Stomach (tissue), 4 donors: ENCODE data around the gene CYP3A5.

Experiments used
- POLR2A ChIP-seq, 4 donors: fragments of 450-650 bp; IDR thresholded peaks; one replicate each; pipeline ENCODE4 v1.6.1; 2016; ENCODE audit warnings: antibody characterized with exemption in 4 of 4, control low read depth in 2 of 4, mild to moderate bottlenecking in 1 of 4, moderate library complexity in 1 of 4
- TF ChIP-seq, protein P1 (sequence below), 7 experiments: fragments of 450-650 bp in 4 of 7; fragments of 200-600 bp in 3 of 7; sonication (generic) in 3 of 7; IDR thresholded peaks; one replicate each; pipeline ENCODE4 v1.5.1; 2016 to 2019; ENCODE audit warnings: antibody characterized with exemption in 7 of 7, control low read depth in 2 of 7, mild to moderate bottlenecking in 1 of 7

DNA sequence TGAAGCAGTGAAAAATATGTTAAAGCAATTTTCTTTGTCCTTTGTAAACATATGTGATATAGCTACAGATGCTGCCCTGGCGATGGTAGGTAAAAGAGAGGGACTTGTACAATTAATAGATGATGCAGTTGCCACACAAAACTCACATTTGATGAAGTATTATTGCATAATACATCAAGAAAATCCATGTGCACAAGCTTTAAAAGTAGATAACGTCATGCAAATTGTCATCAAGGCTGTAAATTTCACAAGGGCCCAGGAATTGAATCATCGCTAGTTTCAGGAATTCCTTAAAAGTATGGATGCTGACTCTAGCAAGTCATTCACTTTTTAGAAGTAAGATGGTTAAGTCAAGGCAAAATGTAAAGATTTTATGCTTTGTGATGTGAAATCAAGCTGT lies 10.0 kb downstream of the CYP3A5 start:
- TF ChIP-seq, protein P1, sequence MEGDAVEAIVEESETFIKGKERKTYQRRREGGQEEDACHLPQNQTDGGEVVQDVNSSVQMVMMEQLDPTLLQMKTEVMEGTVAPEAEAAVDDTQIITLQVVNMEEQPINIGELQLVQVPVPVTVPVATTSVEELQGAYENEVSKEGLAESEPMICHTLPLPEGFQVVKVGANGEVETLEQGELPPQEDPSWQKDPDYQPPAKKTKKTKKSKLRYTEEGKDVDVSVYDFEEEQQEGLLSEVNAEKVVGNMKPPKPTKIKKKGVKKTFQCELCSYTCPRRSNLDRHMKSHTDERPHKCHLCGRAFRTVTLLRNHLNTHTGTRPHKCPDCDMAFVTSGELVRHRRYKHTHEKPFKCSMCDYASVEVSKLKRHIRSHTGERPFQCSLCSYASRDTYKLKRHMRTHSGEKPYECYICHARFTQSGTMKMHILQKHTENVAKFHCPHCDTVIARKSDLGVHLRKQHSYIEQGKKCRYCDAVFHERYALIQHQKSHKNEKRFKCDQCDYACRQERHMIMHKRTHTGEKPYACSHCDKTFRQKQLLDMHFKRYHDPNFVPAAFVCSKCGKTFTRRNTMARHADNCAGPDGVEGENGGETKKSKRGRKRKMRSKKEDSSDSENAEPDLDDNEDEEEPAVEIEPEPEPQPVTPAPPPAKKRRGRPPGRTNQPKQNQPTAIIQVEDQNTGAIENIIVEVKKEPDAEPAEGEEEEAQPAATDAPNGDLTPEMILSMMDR (IDR thresholded peaks at IDR 0.05) = no peak
- TF ChIP-seq POLR2A (IDR thresholded peaks at IDR 0.05) = no peak
